NOMO-1 treated with dmso at 0.1 percent for 144 hours (cell line): ENCODE data around the gene GNE.
"Not testable (repeated sequence)": the region's sequence is repeated elsewhere in the genome, so short reads cannot be mapped to it uniquely, and the experiment has no call there.

Source experiments
- DNase-seq: peaks from one replicate; lab custom pipeline; 2025; ENCODE audit not compliant: unreplicated experiment; lab: John Stamatoyannopoulos, UW

GNE gene

GRCh38 chr9:36258208-36258995, at the start of gene GNE:
Gene GNE, minus strand, starts transcription at chr9:36258448. Its CDS starts 9,093 bp downstream, at chr9:36249355.
- peak; percentile 98 for DNase-seq

- no peak for DNase-seq
Measured at GRCh38 chr9:36306471-36307306, 48.4 kb upstream of the GNE start.

DNA sequence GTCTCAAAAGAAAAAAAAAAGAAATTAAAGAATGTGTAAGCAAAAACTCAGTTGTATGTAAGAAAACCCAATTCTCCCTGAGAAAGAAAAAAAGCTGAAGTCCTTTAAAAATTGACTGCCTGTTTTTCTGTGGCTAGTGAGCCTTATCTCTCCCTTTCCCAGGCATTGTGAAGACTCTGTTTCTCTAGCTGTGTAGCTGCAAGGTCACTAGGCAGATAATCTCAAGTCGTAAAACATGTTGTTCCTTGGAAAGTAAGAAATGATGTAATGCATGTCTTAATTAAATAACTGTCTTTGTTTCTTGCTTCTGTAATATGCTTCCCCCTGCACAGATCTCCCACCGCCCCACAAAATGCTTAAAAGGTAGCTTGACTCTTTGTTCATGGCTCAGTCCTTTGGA, 46.1 kb upstream of the GNE start:
- DNase-seq = not testable (repeated sequence)

DNA sequence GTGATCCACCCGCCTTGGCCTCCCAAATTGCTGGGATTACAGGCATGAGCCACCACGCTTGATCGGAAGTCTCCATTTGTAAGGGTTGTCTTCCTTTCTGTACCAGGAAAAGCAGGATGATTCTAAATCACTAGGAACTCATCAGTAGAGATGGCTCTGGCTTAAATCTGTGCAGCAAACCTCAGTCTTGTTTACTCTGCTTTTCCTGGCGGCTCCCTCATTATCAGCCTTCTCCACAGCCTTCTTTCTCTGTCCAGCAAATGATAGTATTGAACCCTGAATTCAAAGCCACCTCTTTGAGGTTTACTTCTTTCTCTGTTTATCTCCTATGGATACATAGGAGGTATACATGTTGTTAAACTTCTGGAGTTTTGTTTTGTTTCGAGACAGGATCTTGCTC, 43.0 kb upstream of the GNE start:
- DNase-seq = no peak

DNA sequence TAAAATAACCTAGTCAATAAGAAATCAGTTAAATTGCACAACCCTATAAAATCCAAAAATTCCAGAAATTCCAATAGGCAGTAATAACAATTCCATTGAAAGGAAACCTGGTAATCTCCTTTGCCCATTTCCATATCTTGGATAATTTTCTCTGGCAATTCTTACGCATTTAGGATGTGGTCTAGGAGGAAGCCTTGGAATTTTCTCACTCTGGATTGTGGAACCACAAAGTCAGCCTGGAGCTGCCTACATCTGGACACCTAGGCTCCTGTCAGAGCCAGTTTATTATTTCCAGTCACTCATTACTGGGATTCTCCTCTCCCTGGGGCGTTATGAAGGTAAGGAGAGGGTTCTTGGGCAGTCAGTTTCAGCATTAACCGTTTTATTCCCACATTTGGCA, 40.3 kb upstream of the GNE start:
- no peak for DNase-seq

DNA sequence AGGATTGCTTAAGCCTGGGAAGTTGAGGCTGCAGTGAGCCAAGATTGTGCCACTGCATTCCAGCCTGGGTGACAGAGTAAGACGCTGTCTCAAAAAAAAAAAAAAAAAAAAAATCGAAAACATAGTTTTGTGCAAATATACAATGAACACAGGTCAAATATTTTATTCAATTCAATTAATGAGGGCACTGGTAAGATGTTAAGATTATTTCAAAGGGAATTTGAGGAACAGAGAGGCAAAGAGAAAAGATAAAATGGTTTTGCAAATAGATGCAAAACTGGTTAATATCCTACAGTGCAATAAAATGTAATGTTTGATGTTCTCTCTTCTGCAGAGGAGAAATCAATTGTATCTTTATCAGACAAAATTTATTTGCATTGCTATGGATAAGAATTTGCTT, 39.5 kb upstream of the GNE start:
- DNase-seq = no peak

GRCh38 chr9:36294996-36295395, 36.7 kb upstream of the GNE start:
- not testable (repeated sequence) for DNase-seq

GRCh38 chr9:36293918-36294317, 35.7 kb upstream of the GNE start:
- no peak for DNase-seq

GRCh38 chr9:36293171-36293570, 34.9 kb upstream of the GNE start:
- DNase-seq = no peak

DNA sequence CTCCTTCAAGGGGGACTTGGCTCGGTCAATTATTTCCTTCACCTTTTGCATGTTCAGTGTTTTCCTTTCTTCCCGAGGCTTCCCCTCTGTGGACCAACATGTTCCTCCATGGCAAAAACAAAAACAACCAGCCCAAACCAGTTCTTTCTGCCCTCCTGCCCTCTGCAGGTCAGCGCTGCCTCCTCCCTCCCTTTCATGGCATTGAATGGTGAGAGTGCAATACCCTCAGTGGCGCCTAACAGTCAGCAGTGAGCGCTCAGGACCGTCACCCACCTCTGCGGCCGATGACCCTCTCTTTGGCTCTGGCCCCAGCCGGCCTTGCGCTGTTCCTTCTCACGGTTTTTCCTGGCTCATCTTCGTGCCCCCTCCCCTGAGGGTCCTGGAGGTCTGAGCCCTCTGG, 34.4 kb upstream of the GNE start:
- DNase-seq = no peak

- DNase-seq = no peak
Measured at GRCh38 chr9:36290996-36291395, 32.7 kb upstream of the GNE start.

DNA sequence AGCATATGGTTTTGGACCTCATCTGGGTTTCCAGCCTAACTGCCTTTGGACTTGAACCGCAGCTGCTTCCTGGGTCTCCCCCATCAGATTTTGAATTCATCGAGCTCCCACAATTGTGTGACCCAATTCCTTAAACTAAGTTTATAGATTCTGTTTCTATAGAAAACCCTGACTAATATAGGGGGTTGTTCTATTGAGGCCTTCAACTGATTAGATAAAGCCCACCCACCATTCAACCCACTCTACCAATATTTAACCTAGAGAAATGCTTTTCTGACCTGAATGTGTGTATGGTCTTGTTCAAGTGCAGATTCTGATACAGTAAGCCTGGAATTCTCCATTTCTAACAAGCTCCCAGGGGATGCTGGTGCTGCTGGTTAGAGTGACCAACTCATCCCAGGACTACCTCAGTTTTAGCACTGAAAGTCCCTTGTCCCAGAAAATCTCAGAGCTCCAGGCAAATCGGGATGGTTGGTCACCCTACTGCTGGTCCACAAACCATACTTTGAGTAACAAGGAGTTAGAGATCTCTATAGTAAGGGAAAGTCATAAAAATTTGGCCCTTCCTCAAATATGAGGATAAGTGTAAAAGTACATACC, 31.7 kb upstream of the GNE start:
- no peak for DNase-seq

- no peak for DNase-seq
Measured at GRCh38 chr9:36288070-36288469, 29.8 kb upstream of the GNE start.

DNA sequence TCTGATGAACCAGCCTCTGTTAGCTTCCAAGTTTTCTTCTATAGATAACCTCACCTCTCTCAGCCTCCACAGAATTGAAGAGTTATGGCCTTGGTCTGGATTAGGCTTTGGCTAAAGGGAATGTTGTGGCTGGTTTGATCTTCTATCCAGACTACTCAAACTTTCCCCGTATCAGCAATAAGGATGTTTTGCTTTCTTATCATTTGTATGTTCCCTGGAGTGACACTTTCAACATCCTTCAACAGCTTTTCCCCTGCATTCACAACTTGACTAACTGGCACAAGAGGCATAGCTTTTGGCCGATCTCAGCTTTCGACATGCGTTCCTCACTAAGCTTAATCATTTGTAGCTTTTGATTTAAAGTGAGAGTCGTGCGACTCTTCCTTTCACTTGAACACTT, 28.1 kb upstream of the GNE start:
- DNase-seq = no peak

GRCh38 chr9:36284226-36284625, 26.0 kb upstream of the GNE start:
- DNase-seq = peak; percentile 3

DNA sequence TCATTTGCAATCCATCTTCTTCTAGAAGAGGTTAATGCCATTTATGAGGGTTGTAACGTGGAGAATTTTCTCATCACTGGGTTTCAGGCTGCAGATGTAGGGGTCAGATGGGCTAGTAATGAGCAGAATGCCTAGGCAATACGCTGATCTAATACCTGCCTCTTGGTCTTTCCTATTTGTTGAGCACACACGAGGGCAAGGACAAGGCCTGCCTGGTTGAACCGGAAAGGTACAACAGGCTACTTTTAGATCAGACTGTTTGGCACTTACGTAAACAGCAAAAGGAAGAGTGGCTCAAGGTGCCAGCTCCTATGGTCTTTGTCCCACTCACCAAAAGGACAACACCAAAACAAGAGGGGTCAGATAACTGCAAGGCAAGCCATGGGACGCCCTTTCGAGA, 24.0 kb upstream of the GNE start:
- DNase-seq = no peak

- no peak for DNase-seq
Measured at GRCh38 chr9:36280989-36281388, 22.7 kb upstream of the GNE start.

DNA sequence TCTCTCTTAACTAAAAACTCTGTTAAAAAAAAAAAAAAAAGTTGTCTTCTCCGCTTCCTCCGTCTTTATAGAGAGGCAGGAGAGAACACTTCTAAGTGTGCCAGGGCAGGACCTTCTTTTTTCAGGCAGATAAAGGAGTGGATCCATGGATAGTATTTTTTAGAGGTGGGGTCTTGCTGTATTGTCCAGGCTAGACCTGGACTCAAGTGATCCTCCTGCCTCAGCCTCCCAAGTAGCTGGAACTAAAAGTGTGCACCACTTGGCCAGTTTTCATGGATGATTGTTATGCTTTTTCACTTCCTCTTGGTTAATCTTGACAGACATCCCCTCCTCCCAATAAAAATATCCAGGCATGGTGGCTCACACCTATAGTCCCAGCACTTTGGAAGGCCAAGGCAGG, 20.0 kb upstream of the GNE start:
- DNase-seq = no peak

- DNase-seq = no peak
Measured at GRCh38 chr9:36276781-36277181, 18.5 kb upstream of the GNE start.

GRCh38 chr9:36276254-36276653, 18.0 kb upstream of the GNE start:
- no peak for DNase-seq

DNA sequence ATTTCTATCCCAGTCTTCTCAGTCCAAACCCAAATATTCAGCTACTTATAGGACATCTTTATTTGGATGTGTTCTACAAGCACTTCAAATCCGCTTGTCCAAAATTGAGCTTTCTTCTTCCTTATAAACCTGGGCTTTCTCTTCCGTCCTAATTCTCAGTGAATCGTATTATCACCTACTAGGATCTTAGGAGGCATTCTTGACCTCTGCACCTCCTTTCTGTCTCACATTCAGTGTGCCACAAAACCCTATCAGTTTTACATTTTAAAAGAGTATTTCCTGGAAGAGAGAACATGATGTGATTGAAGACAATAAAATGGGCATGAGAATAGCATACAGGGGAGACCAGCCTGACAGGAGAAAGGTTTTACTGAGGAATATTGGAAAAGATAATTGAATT, 16.8 kb upstream of the GNE start:
- no peak for DNase-seq

DNA sequence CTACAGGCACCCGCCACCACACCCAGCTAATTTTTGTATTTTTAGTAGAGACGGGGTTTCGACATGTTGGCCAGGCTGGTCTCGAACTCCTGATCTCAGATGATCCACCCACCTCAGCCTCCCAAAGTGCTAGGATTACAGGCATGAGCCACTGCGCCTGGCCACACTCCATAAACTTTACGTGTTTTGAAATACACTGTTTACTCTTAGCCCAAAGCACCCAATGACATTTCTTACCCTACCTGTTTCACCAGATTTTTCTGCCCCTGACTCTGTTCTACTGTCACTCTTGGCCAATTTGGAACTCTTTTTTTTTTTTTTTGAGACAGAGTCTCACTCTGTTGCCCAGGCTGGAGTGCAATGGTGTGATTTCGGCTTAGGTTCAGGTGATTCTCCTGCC, 15.1 kb upstream of the GNE start:
- DNase-seq = not testable (repeated sequence)
